HepG2 (cell line): Measurements from ENCODE around the gene PTMA. TPM values are rescaled to one million over a fixed set of nuclear protein-coding genes. Genes with fewer than 3 reads are reported as not detected.
A peak's percentile ranks its signal among the peaks of the same experiment; 100 is the strongest.

Experiments used
- ASH2L ChIP-seq: fragments of 300-600, 200-600 bp; sonication (generic); IDR thresholded peaks from 2 replicates; pipeline ENCODE4 v1.7.0; 2017; ENCODE audit warnings: low read depth, mild to moderate bottlenecking, moderate library complexity, mixed read lengths, low read length; ENCODE audit not compliant: insufficient read length
- ELK4 ChIP-seq: sonication (generic); formaldehyde crosslinking; IDR thresholded peaks from 2 replicates; pipeline ENCODE4 v1.9.0; 2021; ENCODE audit warnings: missing genetic modification reagents, borderline replicate concordance
- EP300 ChIP-seq, 3 experiments: sonication (generic) in 1 of 3; formaldehyde crosslinking in 1 of 3; IDR thresholded peaks; 2 replicates each; pipeline versions ENCODE4 v1.5.1 to v1.6.1; 2011 to 2020; ENCODE audit warnings: low read depth in 2 of 3, low read length in 2 of 3, borderline replicate concordance in 1 of 3, improper control_type of control experiment in 1 of 3, mild to moderate bottlenecking in 1 of 3, missing genetic modification reagents in 1 of 3, moderate library complexity in 1 of 3
- FOXA1 ChIP-seq, 2 experiments: fragments of 450-650 bp in 1 of 2; sonication (generic) in 1 of 2; formaldehyde crosslinking in 1 of 2; IDR thresholded peaks; 2 replicates each; pipeline versions ENCODE4 v1.4.0 to v1.6.1; 2016 to 2020; ENCODE audit warnings: missing genetic modification reagents in 1 of 2
- KLF9 ChIP-seq: IDR thresholded peaks from 2 replicates; pipeline ENCODE4 v1.6.1; 2016; ENCODE audit warnings: low read depth
- KMT2A ChIP-seq: sonication (generic); formaldehyde crosslinking; IDR thresholded peaks from 2 replicates; pipeline ENCODE4 v1.4.0; 2020; ENCODE audit warnings: missing genetic modification reagents
- NKX3-1 ChIP-seq: sonication (generic); formaldehyde crosslinking; IDR thresholded peaks from 2 replicates; pipeline ENCODE4 v1.5.0; 2020; ENCODE audit warnings: missing genetic modification reagents
- NRL ChIP-seq: sonication (generic); formaldehyde crosslinking; IDR thresholded peaks from 2 replicates; pipeline ENCODE4 v1.5.0; 2020; ENCODE audit warnings: missing genetic modification reagents, mild to moderate bottlenecking, moderate library complexity, borderline replicate concordance
- REPIN1 ChIP-seq: sonication (generic); formaldehyde crosslinking; IDR thresholded peaks from 2 replicates; pipeline ENCODE4 v1.8.0; 2022; ENCODE audit warnings: missing genetic modification reagents, low read depth, mild to moderate bottlenecking, borderline replicate concordance
- SIX4 ChIP-seq: sonication (generic); formaldehyde crosslinking; IDR thresholded peaks from 2 replicates; pipeline ENCODE4 v1.4.0; 2020; ENCODE audit warnings: missing genetic modification reagents
- SMAD1 ChIP-seq: sonication (generic); formaldehyde crosslinking; IDR thresholded peaks from 2 replicates; pipeline ENCODE4 v1.4.0; 2020; ENCODE audit warnings: missing genetic modification reagents, low read depth, mild to moderate bottlenecking, borderline replicate concordance
- TEAD2 ChIP-seq: sonication (generic); formaldehyde crosslinking; IDR thresholded peaks from 2 replicates; pipeline ENCODE4 v1.9.0; 2021; ENCODE audit warnings: missing genetic modification reagents
- TEAD3 ChIP-seq: optimal IDR thresholded peaks from 2 replicates; pipeline ENCODE3; 2016; ENCODE audit warnings: borderline replicate concordance
- TRAFD1 ChIP-seq: sonication (generic); formaldehyde crosslinking; IDR thresholded peaks from 2 replicates; pipeline ENCODE4 v1.5.1; 2020; ENCODE audit warnings: missing genetic modification reagents, mild to moderate bottlenecking, borderline replicate concordance
- ZNF12 ChIP-seq: sonication (generic); formaldehyde crosslinking; IDR thresholded peaks from 2 replicates; pipeline ENCODE4 v1.5.0; 2020; ENCODE audit warnings: missing genetic modification reagents
- ZNF160 ChIP-seq: sonication (generic); formaldehyde crosslinking; IDR thresholded peaks from 2 replicates; pipeline ENCODE4 v1.8.0; 2022; ENCODE audit warnings: mild to moderate bottlenecking, inconsistent platforms, missing genetic modification reagents
- ZNF276 ChIP-seq: sonication (generic); formaldehyde crosslinking; IDR thresholded peaks from 2 replicates; pipeline ENCODE4 v1.4.0; 2020; ENCODE audit warnings: mild to moderate bottlenecking, low read depth, missing genetic modification reagents
- ZNF337 ChIP-seq: sonication (generic); formaldehyde crosslinking; IDR thresholded peaks from 2 replicates; pipeline ENCODE4 v1.5.1; 2020; ENCODE audit warnings: missing genetic modification reagents, low read depth, mild to moderate bottlenecking, borderline replicate concordance
- ZNF446 ChIP-seq: sonication (generic); formaldehyde crosslinking; IDR thresholded peaks from 2 replicates; pipeline ENCODE4 v1.5.0; 2020; ENCODE audit warnings: mild to moderate bottlenecking, missing genetic modification reagents
- ZNF546 ChIP-seq: sonication (generic); formaldehyde crosslinking; conservative IDR thresholded peaks from 2 replicates; pipeline ENCODE4 v1.8.1; 2023; ENCODE audit warnings: mild to moderate bottlenecking, missing genetic modification reagents
- ZNF569 ChIP-seq: sonication (generic); formaldehyde crosslinking; IDR thresholded peaks from 2 replicates; pipeline ENCODE4 v1.5.0; 2020; ENCODE audit warnings: mild to moderate bottlenecking, missing genetic modification reagents, moderate library complexity, borderline replicate concordance
- ZNF883 ChIP-seq: sonication (generic); formaldehyde crosslinking; IDR thresholded peaks from 2 replicates; pipeline ENCODE4 v1.5.1; 2020; ENCODE audit warnings: mild to moderate bottlenecking, missing genetic modification reagents; ENCODE audit errors: not compliant biosample characterization
- polyA plus RNA-seq, 8 experiments: library from polyadenylated mRNA; depleted of rRNA in 3 of 8; stranded (reverse) in 7 of 8; unstranded in 1 of 8; fragments of >200 nt; fragmentation: Illumina TruSeq in 4 of 8; extraction: Trizol in 4 of 8; gene quantifications; 2 replicates each; pipeline versions ENCODE4 v1.2.1 to v1.2.3, GENCODE V29; 2011 to 2016; ENCODE audit warnings: low read depth in 4 of 8, missing spikeins in 1 of 8, mixed read lengths in 1 of 8; ENCODE audit not compliant: insufficient read depth in 1 of 8
- total RNA-seq, 5 experiments: library from RNA; depleted of rRNA; stranded (reverse); fragments of >200 nt; fragmentation: Illumina TruSeq; extraction: Trizol; gene quantifications; 2 replicates each; pipeline ENCODE4 v1.2.3, GENCODE V29; 2016; ENCODE audit warnings: low read depth in 1 of 5
- TF ChIP-seq, protein P1 (sequence below): sonication (generic); formaldehyde crosslinking; IDR thresholded peaks from 2 replicates; pipeline ENCODE4 v1.4.0; 2020; ENCODE audit warnings: mild to moderate bottlenecking, missing genetic modification reagents

Gene PTMA
- total and polyA plus RNA-seq, 2 of the 13 experiments (the other 11 are each of a cell fraction or from before 2014, with no cell fraction given), result 190 to 1,086 TPM

- peak; percentile 86 for TF ChIP-seq REPIN1 (CRISPR knock-in tag)
- TF ChIP-seq ZNF160 (CRISPR knock-in tag), result peak; percentile 98
- TF ChIP-seq TRAFD1, result no peak
- TF ChIP-seq ZNF12 (CRISPR knock-in tag), result peak; percentile 91
- TF ChIP-seq KMT2A, result peak; percentile 86
- TF ChIP-seq ASH2L, result peak; percentile 64
- peak; percentile 75; the same call in 1 of the 2 replicates for TF ChIP-seq KLF9 (CRISPR knock-in tag)
- TF ChIP-seq NKX3-1 (CRISPR knock-in tag), result peak; percentile 100
- TF ChIP-seq ZNF276, result peak; percentile 99
- peak; percentile 47 to 70; a peak in 2 of 4 replicates for TF ChIP-seq EP300 (IDR thresholded peaks at IDR 0.05; ENCODE audit: low read depth in 2 of 2, low read length in 2 of 2)
- 0 out of 2 replicates have a peak, but pooled peaks have one; percentile 42 for TF ChIP-seq EP300 (CRISPR knock-in tag; IDR thresholded peaks at IDR 0.05; ENCODE audit: borderline replicate concordance)
- TF ChIP-seq ZNF883 (CRISPR knock-in tag), result peak; percentile 100
- TF ChIP-seq ZNF337 (CRISPR knock-in tag), result peak; percentile 99; the same call in 1 of the 2 replicates
- TF ChIP-seq SMAD1, result peak; percentile 92
- TF ChIP-seq NRL (CRISPR knock-in tag), result peak; percentile 95
- TF ChIP-seq, protein P1, sequence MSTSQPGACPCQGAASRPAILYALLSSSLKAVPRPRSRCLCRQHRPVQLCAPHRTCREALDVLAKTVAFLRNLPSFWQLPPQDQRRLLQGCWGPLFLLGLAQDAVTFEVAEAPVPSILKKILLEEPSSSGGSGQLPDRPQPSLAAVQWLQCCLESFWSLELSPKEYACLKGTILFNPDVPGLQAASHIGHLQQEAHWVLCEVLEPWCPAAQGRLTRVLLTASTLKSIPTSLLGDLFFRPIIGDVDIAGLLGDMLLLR (CRISPR knock-in tag), result peak; percentile 100
- peak; percentile 100 for TF ChIP-seq ZNF546 (CRISPR knock-in tag)
- peak; percentile 100 for TF ChIP-seq ZNF446 (CRISPR knock-in tag)
- TF ChIP-seq ELK4 (CRISPR knock-in tag), result peak; percentile 95
- TF ChIP-seq SIX4, result peak; percentile 86; the same call in 1 of the 2 replicates
- TF ChIP-seq FOXA1 (IDR thresholded peaks at IDR 0.05), result no peak
- TF ChIP-seq FOXA1 (CRISPR knock-in tag; IDR thresholded peaks at IDR 0.05), result 0 out of 2 replicates have a peak, but pooled peaks have one; percentile 18
- 0 out of 2 replicates have a peak, but pooled peaks have one; percentile 96 for TF ChIP-seq ZNF569 (CRISPR knock-in tag)
- no peak for TF ChIP-seq TEAD3 (CRISPR knock-in tag)
- TF ChIP-seq TEAD2 (CRISPR knock-in tag), result peak; percentile 98
Measured at GRCh38 chr2:231709981-231710798, 1.9 kb downstream of the PTMA start (continued).
